ENCODE measurements around the gene ZNF385A. TPM values are rescaled to one million over a fixed set of nuclear protein-coding genes. Genes with fewer than 3 reads are reported as not detected.
"Not testable (repeated sequence)": the region's sequence is repeated elsewhere in the genome, so short reads cannot be mapped to it uniquely, and the experiment has no call there.

Gene ZNF385A
- total RNA-seq, 1 experiment from 2014 or later: 5.3 TPM

GRCh38 chr12:54356228-54356627, 28.3 kb downstream of the ZNF385A start:
- DNase-seq (ENCODE audit: low spot score): no peak

GRCh38 chr12:54355104-54355815, 29.3 kb downstream of the ZNF385A start:
- DNase-seq (ENCODE audit: low spot score): no peak

- not testable (repeated sequence) for DNase-seq (ENCODE audit: low spot score)
These were observed 30.3 kb downstream of the ZNF385A start for GRCh38 chr12:54354271-54354670.

GRCh38 chr12:54352891-54353874, 31.4 kb downstream of the ZNF385A start:
- DNase-seq (ENCODE audit: low spot score): no peak

GRCh38 chr12:54352022-54352531, 32.5 kb downstream of the ZNF385A start:
- no peak for DNase-seq (ENCODE audit: low spot score)

- no peak for DNase-seq (ENCODE audit: low spot score)
These were observed 33.2 kb downstream of the ZNF385A start for GRCh38 chr12:54351341-54351740.

- DNase-seq (ENCODE audit: low spot score): no peak
These were observed 33.8 kb downstream of the ZNF385A start for GRCh38 chr12:54350743-54351142.

GRCh38 chr12:54349679-54350078, 34.9 kb downstream of the ZNF385A start:
- DNase-seq (ENCODE audit: low spot score): no peak

- DNase-seq (ENCODE audit: low spot score): no peak
These were observed 35.5 kb downstream of the ZNF385A start for GRCh38 chr12:54349036-54349435.

- no peak for DNase-seq (ENCODE audit: low spot score)
These were observed 42.9 kb downstream of the ZNF385A start for GRCh38 chr12:54341378-54342300.

GRCh38 chr12:54340846-54341245, 43.7 kb downstream of the ZNF385A start:
- no peak for DNase-seq (ENCODE audit: low spot score)

GRCh38 chr12:54338698-54339296, 45.7 kb downstream of the ZNF385A start:
- no peak for DNase-seq (ENCODE audit: low spot score)

- no peak for DNase-seq (ENCODE audit: low spot score)
These were observed 46.5 kb downstream of the ZNF385A start for GRCh38 chr12:54337854-54338650.

GRCh38 chr12:54337280-54337842, 47.2 kb downstream of the ZNF385A start:
- DNase-seq (ENCODE audit: low spot score): no peak

- no peak for DNase-seq (ENCODE audit: low spot score)
These were observed 51.0 kb downstream of the ZNF385A start for GRCh38 chr12:54333420-54334034.

- no peak for DNase-seq (ENCODE audit: low spot score)
These were observed 53.1 kb downstream of the ZNF385A start for GRCh38 chr12:54331461-54331860.

GRCh38 chr12:54330442-54330841, 54.1 kb downstream of the ZNF385A start:
- no peak for DNase-seq (ENCODE audit: low spot score)

- DNase-seq (ENCODE audit: low spot score): no peak
These were observed 54.8 kb downstream of the ZNF385A start for GRCh38 chr12:54329759-54330158.

GRCh38 chr12:54328595-54329337, 55.8 kb downstream of the ZNF385A start:
- no peak for DNase-seq (ENCODE audit: low spot score)
